H1 (cell line): ENCODE data around the gene DPRX. TPM values are rescaled to one million over a fixed set of nuclear protein-coding genes. Genes with fewer than 3 reads are reported as not detected.

Experiments used
- microRNA counts: library from miRNA; unstranded; fragments of <30 nt; microRNA quantifications from one replicate; lab custom pipeline; 2015
- microRNA-seq, 2 experiments: library from miRNA; unstranded; fragments of <30 nt; microRNA quantifications; one replicate each; pipeline versions ENCODE4 to v1.2.0, GENCODE V29; 2016 to 2020; ENCODE audit warnings: borderline microRNAs expressed in 2 of 2, borderline number of aligned reads in 2 of 2, borderline replicate concordance in 1 of 2
- polyA plus RNA-seq, 7 experiments: library from polyadenylated mRNA; depleted of rRNA in 3 of 7; stranded (reverse) in 5 of 7; unstranded in 2 of 7; fragments of >200 nt in 5 of 7; fragments of 200-250 nt in 2 of 7; gene quantifications; 1 replicate in 5 of 7; 2 replicates in 1 of 7; 4 replicates in 1 of 7; pipeline versions ENCODE4 v1.2.1 to v1.2.3, GENCODE V29; 2011 to 2013; ENCODE audit warnings: missing spikeins in 2 of 7, mixed read lengths in 2 of 7
- small RNA-seq: library from polyadenylated mRNA; stranded (forward); fragments of <200 nt; extraction: miRNeasy Mini kit (QIAGEN cat#:217004); gene quantifications from one replicate; pipeline ENCODE3, GENCODE V24; 2013; ENCODE audit not compliant: insufficient read depth
- total RNA-seq: library from RNA; stranded (reverse); fragmentation: NEBNext Ultra II Directional; extraction: Animal tissue kit (Norgen Biotek cat#: 25700); gene quantifications from 2 replicates; pipeline ENCODE4 v1.2.1, GENCODE V29; 2021

Gene DPRX
- total and polyA plus RNA-seq, 2 of the 8 experiments (the other 6 are each of a cell fraction or from before 2014, with no cell fraction given) = not detected

MicroRNA genes within 50 kb of the gene (microRNA counts, 767-probe panel; counts per million panel counts)
- microRNA hsa-miR-1323 (lab: Ali Mortazavi, UCI) (7,070 counts per million, percentile 96 among the panel's probes with 10 or more counts), microRNA hsa-miR-498 (lab: Ali Mortazavi, UCI) (879 counts per million, percentile 95 among the panel's probes with 10 or more counts), microRNA hsa-miR-512-3p (lab: Ali Mortazavi, UCI) (879 counts per million, percentile 95 among the panel's probes with 10 or more counts), microRNA hsa-miR-512-5p (lab: Ali Mortazavi, UCI) (879 counts per million, percentile 95 among the panel's probes with 10 or more counts), microRNA hsa-miR-515-3p (lab: Ali Mortazavi, UCI) (879 counts per million, percentile 95 among the panel's probes with 10 or more counts), microRNA hsa-miR-515-5p (lab: Ali Mortazavi, UCI) (879 counts per million, percentile 95 among the panel's probes with 10 or more counts), microRNA hsa-miR-519c-3p (lab: Ali Mortazavi, UCI) (879 counts per million, percentile 95 among the panel's probes with 10 or more counts), microRNA hsa-miR-519e-3p (lab: Ali Mortazavi, UCI) (879 counts per million, percentile 95 among the panel's probes with 10 or more counts), microRNA hsa-miR-520e (lab: Ali Mortazavi, UCI) (879 counts per million, percentile 95 among the panel's probes with 10 or more counts), microRNA hsa-miR-520f (lab: Ali Mortazavi, UCI) (879 counts per million, percentile 95 among the panel's probes with 10 or more counts)

Small RNAs within 50 kb of the gene (microRNA-seq; reads per million reads assigned to microRNA genes)
- gene MIR1323 (94.5 to 115 reads per million in 2 experiments), gene MIR498 (94.0 to 144 reads per million in 2 experiments), gene MIR512-1 (0 reads per million in 2 experiments), gene MIR512-2 (0 reads per million in 2 experiments), gene MIR515-1 (0 reads per million in 2 experiments), gene MIR515-2 (0 reads per million in 2 experiments), gene MIR519C (147 to 381 reads per million in 2 experiments), gene MIR519E (4.9 to 10.1 reads per million in 2 experiments), gene MIR520E (159 to 165 reads per million in 2 experiments), gene MIR520F (785 to 879 reads per million in 2 experiments)

Small RNAs within 50 kb of the gene (small RNA-seq; reads per million reads assigned to genes)
- gene MIR1323 (333 reads per million, percentile 99 among the genes with 10 or more reads in this experiment), gene MIR498 (24.5 reads per million, percentile 93 among the genes with 10 or more reads in this experiment), gene MIR512-1 (not detected), gene MIR512-2 (1.0 reads per million), gene MIR515-1 (not detected), gene MIR515-2 (not detected), gene MIR519C (547 reads per million, percentile 99 among the genes with 10 or more reads in this experiment), gene MIR519E (1.9 reads per million, percentile 12 among the genes with 10 or more reads in this experiment), gene MIR520E (52.3 reads per million, percentile 96 among the genes with 10 or more reads in this experiment), gene RNU6-698P (not detected)

Other genes starting within 250 kb of the DPRX start
- 21.0 and 22.3 TPM in 2 replicates for gene ZNF765, start 236.8 kb upstream of the DPRX start, total RNA-seq
- gene ZNF765, start 236.8 kb upstream of the DPRX start, polyA plus RNA-seq (2011; rRNA removed) = 4.5 and 5.4 TPM in 2 replicates
- 24.2 and 25.1 TPM in 2 replicates for gene ZNF761, start 200.0 kb upstream of the DPRX start, total RNA-seq
- 10.8 and 11.1 TPM in 2 replicates for gene ZNF761, start 200.0 kb upstream of the DPRX start, polyA plus RNA-seq (2011; rRNA removed)
- gene ZNF813, start 164.3 kb upstream of the DPRX start, total RNA-seq = 22.1 and 22.4 TPM in 2 replicates
- 1.9 and 2.9 TPM in 2 replicates for gene ZNF813, start 164.3 kb upstream of the DPRX start, polyA plus RNA-seq (2011; rRNA removed)
- gene ZNF331, start 93.9 kb upstream of the DPRX start, total RNA-seq = 36.7 and 44.1 TPM in 2 replicates
- gene ZNF331, start 93.9 kb upstream of the DPRX start, polyA plus RNA-seq (2011; rRNA removed) = 30.0 and 43.7 TPM in 2 replicates
- gene NLRP12, start 192.3 kb downstream of the DPRX start, total RNA-seq = 1.8 and 1.9 TPM in 2 replicates
- 1.0 and 2.5 TPM in 2 replicates for gene NLRP12, start 192.3 kb downstream of the DPRX start, polyA plus RNA-seq (2011; rRNA removed)
- 70.1 and 70.5 TPM in 2 replicates for gene MYADM, start 235.9 kb downstream of the DPRX start, total RNA-seq
- 74.2 and 122 TPM in 2 replicates for gene MYADM, start 235.9 kb downstream of the DPRX start, polyA plus RNA-seq (2011; rRNA removed)